GM18526 (cell line): ENCODE data around the gene GJD4.

Source experiments
- POLR2A ChIP-seq: IDR thresholded peaks from 3 replicates; pipeline ENCODE4 v1.6.1; 2011; ENCODE audit not compliant: insufficient read length; ENCODE audit errors: extremely low read depth

GJD4 gene

DNA sequence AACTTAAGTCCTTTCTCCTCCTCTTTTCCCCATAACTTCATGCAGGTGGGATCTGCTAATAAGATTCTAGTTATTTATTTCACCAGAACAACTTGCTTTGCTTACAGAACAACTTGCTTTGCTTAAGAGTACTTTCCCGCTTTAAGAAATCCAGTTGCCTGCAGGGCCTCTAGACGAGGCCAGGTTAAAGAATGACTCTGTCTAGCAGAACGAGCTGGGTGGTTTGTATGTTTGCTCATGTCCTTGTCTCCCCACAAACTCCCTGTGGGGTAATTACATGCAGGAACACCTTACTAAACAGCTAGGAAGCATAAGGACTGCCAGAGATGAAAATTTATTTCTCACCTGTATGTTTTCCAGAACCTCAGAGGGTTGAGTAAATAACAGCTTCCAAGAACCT lies 45.8 kb downstream of the GJD4 start:
- no peak for TF ChIP-seq POLR2A

DNA sequence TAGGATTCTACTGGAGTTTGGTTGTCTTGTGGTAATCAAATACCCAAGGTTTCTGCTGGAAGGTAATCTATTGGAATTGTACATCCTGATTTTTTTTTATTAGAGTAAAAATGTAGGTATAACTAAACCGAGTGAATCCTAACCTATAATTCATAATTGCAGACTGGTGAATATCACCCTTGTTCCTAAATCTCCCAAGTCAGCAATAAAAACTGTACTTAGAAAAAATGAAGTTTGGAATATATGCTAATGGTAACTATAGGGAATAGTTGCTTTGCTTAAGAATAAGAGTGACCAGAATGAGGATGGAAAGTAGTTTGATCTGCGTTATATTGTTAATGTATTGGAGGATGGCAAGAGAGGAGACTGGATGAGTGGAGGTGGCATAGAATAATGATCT lies 47.7 kb downstream of the GJD4 start:
- no peak for TF ChIP-seq POLR2A

DNA sequence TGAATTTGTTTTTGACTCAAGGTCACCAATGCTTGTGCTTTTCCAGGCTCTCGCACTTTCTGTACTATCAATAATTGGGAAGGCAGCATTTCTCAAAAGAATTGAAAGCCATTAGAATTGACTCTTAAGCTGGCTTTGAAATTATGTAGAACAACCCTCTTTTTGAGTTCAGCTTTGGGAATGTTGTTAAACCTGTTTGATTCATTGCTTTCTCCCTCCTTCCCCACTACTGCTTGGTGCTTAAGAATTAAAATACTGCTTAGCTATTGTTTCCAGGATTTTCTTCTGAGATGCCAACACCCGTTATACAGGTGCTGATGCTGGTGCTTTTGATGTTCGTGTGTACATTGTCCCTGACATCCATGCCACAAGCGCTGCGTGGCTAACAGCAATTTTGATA lies 52.5 kb downstream of the GJD4 start:
- TF ChIP-seq POLR2A, result no peak
